HCT116 (cell line): ENCODE measurements around the gene NAGLU. TPM values are rescaled to one million over a fixed set of nuclear protein-coding genes. Genes with fewer than 3 reads are reported as not detected.

ENCODE experiments used
- ATAC-seq: fragments of 200-7000 bp; cut with Tn5 transposase; 2 replicates; pipeline ENCODE4 v1.9.1; 2020; ENCODE audit warnings: mild to moderate bottlenecking, moderate library complexity
- BruUV-seq: library from RNA; stranded (reverse); fragments of 400-500 nt; replicated peaks from 2 replicates; lab custom pipeline; 2021; lab: Mats Ljungman, UMichigan
- CTCF ChIA-PET: fragments of 300-600 bp; sonication (Branson Sonifier 250); formaldehyde crosslinking; loops from one replicate; lab custom pipeline; 2021; ENCODE audit warnings: antibody characterized with exemption; lab: Charles Lee
- POLR2A ChIA-PET: fragments of 300-600, 350-600 bp; sonication (Branson Sonifier 250); formaldehyde crosslinking; loops from one replicate; lab custom pipeline; 2021; ENCODE audit warnings: antibody characterized with exemption; lab: Charles Lee
- RAD21 ChIA-PET, 2 experiments: fragments of 300-600 bp; sonication (Branson Sonifier 250); formaldehyde crosslinking; loops; one replicate each; lab custom pipeline; 2023; ENCODE audit warnings: low total read pairs in 2 of 2; ENCODE audit not compliant: uncharacterized antibody in 2 of 2, unreplicated experiment in 2 of 2, low non-redundant PET in 1 of 2; lab: Charles Lee
- DNase-seq: peaks from one replicate; pipeline ENCODE4 v3.0.0-alpha.2; 2010; ENCODE audit warnings: low read depth, low spot score
- H2AFZ ChIP-seq: fragments of 200-600 bp; shearing (Covaris generic), sonication (generic); 2 replicates; pipeline ENCODE4 v1.6.1; 2017; ENCODE audit warnings: low read depth, mixed run types, mixed read lengths, antibody characterized with exemption, low read length; ENCODE audit not compliant: poor library complexity, severe bottlenecking
- H3K27ac ChIP-seq: 2 replicates; pipeline ENCODE4 v1.5.1; 2012; ENCODE audit warnings: low read depth, low read length
- H3K27me3 ChIP-seq: fragments of 200-600 bp; sonication (generic); 2 replicates; pipeline ENCODE4 v1.6.1; 2016; ENCODE audit warnings: mixed run types, low read length, mixed read lengths; ENCODE audit not compliant: insufficient read depth
- H3K36me3 ChIP-seq, 2 experiments: fragments of 200-500 bp in 1 of 2; fragments of 200-600 bp in 1 of 2; sonication (Bioruptor generic) in 1 of 2; sonication (generic) in 1 of 2; 2 replicates each; pipeline versions ENCODE4 v1.5.1 to v1.6.1; 2014 to 2016; ENCODE audit warnings: low read length in 2 of 2, inconsistent platforms in 1 of 2, mixed read lengths in 1 of 2, mixed run types in 1 of 2; ENCODE audit not compliant: insufficient read depth in 2 of 2, control insufficient read depth in 1 of 2
- H3K4me1 ChIP-seq, 2 experiments: fragments of 200-600 bp in 1 of 2; sonication (generic) in 1 of 2; 2 replicates each; pipeline versions ENCODE4 v1.5.1 to v1.6.1; 2012 to 2017; ENCODE audit warnings: low read length in 2 of 2, inconsistent platforms in 1 of 2, mild to moderate bottlenecking in 1 of 2, mixed read lengths in 1 of 2, mixed run types in 1 of 2, moderate library complexity in 1 of 2; ENCODE audit not compliant: insufficient read depth in 2 of 2, control insufficient read depth in 1 of 2
- H3K4me2 ChIP-seq: fragments of 200-600 bp; sonication (generic); 2 replicates; pipeline ENCODE4 v1.6.1; 2017; ENCODE audit warnings: mixed run types, low read length, mixed read lengths
- H3K4me3 ChIP-seq, 2 experiments: fragments of 200-600 bp in 1 of 2; sonication (generic) in 1 of 2; replicated peaks in 1 of 2; 2 replicates each; pipeline ENCODE4 v1.5.1; 2011 to 2016; ENCODE audit warnings: low read length in 2 of 2, control low read depth in 1 of 2, low read depth in 1 of 2, mild to moderate bottlenecking in 1 of 2, mixed read lengths in 1 of 2, mixed run types in 1 of 2
- H3K79me2 ChIP-seq: fragments of 200-600 bp; sonication (generic); 2 replicates; pipeline ENCODE4 v1.6.1; 2017; ENCODE audit warnings: mild to moderate bottlenecking, mixed run types, low read length, moderate library complexity, mixed read lengths; ENCODE audit not compliant: insufficient read depth
- H3K9ac ChIP-seq: fragments of 200-600 bp; sonication (generic); 2 replicates; pipeline ENCODE4 v1.6.1; 2016; ENCODE audit warnings: low read length, mixed read lengths
- H3K9me2 ChIP-seq: fragments of 200-600 bp; sonication (generic), shearing (Covaris generic); 2 replicates; pipeline ENCODE4 v1.6.1; 2017; ENCODE audit warnings: mixed run types, mild to moderate bottlenecking, moderate library complexity; ENCODE audit not compliant: insufficient read depth
- H3K9me3 ChIP-seq, 2 experiments: fragments of 200-500 bp in 1 of 2; fragments of 200-600 bp in 1 of 2; sonication (Bioruptor generic) in 1 of 2; sonication (generic) in 1 of 2; 2 replicates each; pipeline ENCODE4 v1.6.1; 2014 to 2017; ENCODE audit warnings: low read length in 2 of 2, mixed read lengths in 2 of 2, inconsistent platforms in 1 of 2, low read depth in 1 of 2, mild to moderate bottlenecking in 1 of 2, mixed run types in 1 of 2, moderate library complexity in 1 of 2; ENCODE audit not compliant: control insufficient read depth in 1 of 2, insufficient read depth in 1 of 2
- H4K20me1 ChIP-seq: fragments of 200-600 bp; sonication (generic), shearing (Covaris generic); 2 replicates; pipeline ENCODE4 v1.6.1; 2017; ENCODE audit warnings: mixed run types, mild to moderate bottlenecking, moderate library complexity; ENCODE audit not compliant: insufficient read depth
- CBX3 ChIP-seq: IDR thresholded peaks from 2 replicates; pipeline ENCODE4 v1.6.1; 2012; ENCODE audit warnings: low read depth
- EZH2 ChIP-seq: fragments of 200-600 bp; sonication (generic); IDR thresholded peaks from 2 replicates; pipeline ENCODE4 v1.6.1; 2017; ENCODE audit warnings: antibody characterized with exemption, mixed run types
- EZH2phosphoT487 ChIP-seq: fragments of 200-600 bp; IDR thresholded peaks from 2 replicates; pipeline ENCODE4 v1.6.1; 2018; ENCODE audit warnings: antibody characterized with exemption, borderline replicate concordance
- POLR2A ChIP-seq: IDR thresholded peaks from 2 replicates; pipeline ENCODE4 v1.7.0; 2011; ENCODE audit warnings: borderline replicate concordance; ENCODE audit not compliant: insufficient read depth, insufficient read length; ENCODE audit errors: extremely low read depth
- RAD21 ChIP-seq: IDR thresholded peaks from 2 replicates; pipeline ENCODE4 v1.6.1; 2012; ENCODE audit warnings: low read depth, mild to moderate bottlenecking
- REST ChIP-seq: IDR thresholded peaks from 2 replicates; pipeline ENCODE4 v1.6.1; 2012; ENCODE audit warnings: low read depth
- SIN3A ChIP-seq: IDR thresholded peaks from 2 replicates; pipeline ENCODE4 v1.6.1; 2012; ENCODE audit warnings: low read depth
- SP1 ChIP-seq: IDR thresholded peaks from 2 replicates; pipeline ENCODE4 v1.6.1; 2012; ENCODE audit warnings: low read depth
- TCF7L2 ChIP-seq: IDR thresholded peaks from 2 replicates; pipeline ENCODE4 v1.7.0; 2011; ENCODE audit warnings: borderline replicate concordance, inconsistent platforms; ENCODE audit not compliant: insufficient read depth, insufficient read length; ENCODE audit errors: extremely low read depth
- YY1 ChIP-seq: IDR thresholded peaks from 2 replicates; pipeline ENCODE4 v1.6.1; 2011; ENCODE audit warnings: low read length, low read depth, moderate library complexity, mild to moderate bottlenecking; ENCODE audit not compliant: insufficient replicate concordance; ENCODE audit errors: extremely low read depth
- ZNF274 ChIP-seq: fragments of 200-500 bp; sonication (Bioruptor generic); IDR thresholded peaks from 2 replicates; pipeline ENCODE4 v1.6.1; 2014; ENCODE audit warnings: mild to moderate bottlenecking, low read depth, low read length, inconsistent platforms
- intact Hi-C: fragments of 100-400 bp; cut with micrococcal nuclease; formaldehyde crosslinking; loops from 2 replicates; pipeline ENCODE4 v1.10.0; 2022
- total RNA-seq: library from RNA; stranded (reverse); gene quantifications from one replicate; pipeline ENCODE4 v1.2.1, GENCODE V29; 2021; ENCODE audit not compliant: unreplicated experiment
- TF ChIP-seq, protein P1 (sequence below): IDR thresholded peaks from 2 replicates; pipeline ENCODE4 v1.6.1; 2012
- TF ChIP-seq, protein P2 (sequence below): IDR thresholded peaks from 2 replicates; pipeline ENCODE4 v1.6.1; 2012
- TF ChIP-seq, protein P3 (sequence below), 3 experiments: fragments of 200-600 bp in 1 of 3; sonication (generic) in 1 of 3; IDR thresholded peaks in 2 of 3; conservative IDR thresholded peaks in 1 of 3; 2 replicates each; pipeline ENCODE4 v1.5.1; 2012 to 2017; ENCODE audit warnings: low read depth in 2 of 3, low read length in 2 of 3, antibody characterized with exemption in 1 of 3, borderline replicate concordance in 1 of 3, control low read depth in 1 of 3, mild to moderate bottlenecking in 1 of 3, mixed read lengths in 1 of 3, mixed run types in 1 of 3, moderate library complexity in 1 of 3; ENCODE audit not compliant: insufficient read depth in 1 of 3

NAGLU gene
- total RNA-seq, 1 experiment from 2014 or later = 17.7 TPM

DNA sequence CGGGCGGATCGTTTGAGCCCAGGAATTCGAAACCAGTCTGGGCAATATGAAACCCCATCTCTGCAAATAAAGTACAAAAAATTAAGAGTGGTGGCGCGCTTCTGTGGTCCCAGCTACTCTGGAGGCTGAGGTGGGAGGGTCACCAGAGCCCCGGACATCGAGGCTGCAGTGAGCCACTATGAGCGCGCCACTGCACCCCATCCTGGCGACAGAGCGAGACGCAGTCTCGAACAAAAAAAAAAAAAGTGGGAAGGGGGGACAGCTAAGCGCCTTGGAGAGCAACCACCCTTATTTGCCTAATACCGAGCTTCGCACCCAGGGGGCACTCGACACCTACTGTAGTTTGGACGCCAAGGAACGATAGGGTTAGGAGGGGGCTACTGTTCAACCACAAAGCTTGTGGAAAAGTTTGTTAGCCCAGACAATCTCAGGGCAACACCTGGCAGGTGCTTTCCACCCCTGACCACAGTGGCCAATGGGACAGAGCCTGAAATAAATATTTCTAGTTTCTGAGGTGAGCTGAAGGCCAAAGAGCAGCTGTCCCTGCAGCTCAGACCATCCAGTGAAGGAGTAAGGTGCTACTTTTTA, 42.3 kb downstream of the NAGLU start (continued):
- TF ChIP-seq, protein P1, sequence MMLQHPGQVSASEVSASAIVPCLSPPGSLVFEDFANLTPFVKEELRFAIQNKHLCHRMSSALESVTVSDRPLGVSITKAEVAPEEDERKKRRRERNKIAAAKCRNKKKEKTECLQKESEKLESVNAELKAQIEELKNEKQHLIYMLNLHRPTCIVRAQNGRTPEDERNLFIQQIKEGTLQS = no peak
- TF ChIP-seq TCF7L2 (no peak), POLR2A (no peak), YY1 (no peak), EZH2phosphoT487 (no peak), ZNF274 (no peak), SP1 (no peak), EZH2 (no peak)
- TF ChIP-seq, protein P2, sequence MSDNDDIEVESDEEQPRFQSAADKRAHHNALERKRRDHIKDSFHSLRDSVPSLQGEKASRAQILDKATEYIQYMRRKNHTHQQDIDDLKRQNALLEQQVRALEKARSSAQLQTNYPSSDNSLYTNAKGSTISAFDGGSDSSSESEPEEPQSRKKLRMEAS = no peak; the same call in 1 of the 2 replicates
- TF ChIP-seq, all 23 proteins: peak for 3

GRCh38 chr17:42579794-42580551, 43.9 kb downstream of the NAGLU start:
- no TSS peak for BruUV-seq
- Histone ChIP-seq H3K4me3 (no peak overlapping the region), H3K4me1 (peaks cover 10 to 15% of the 10 kb centered on the region in 2 experiments), H3K36me3 (peaks cover 19 to 29% of the 10 kb centered on the region in 2 experiments; a peak in 3 of 4 replicates), H3K9me3 (no peaks in the 10 kb centered on the region), H3K9me2 (no peaks in the 10 kb centered on the region), H3K79me2 (peaks cover 32% of the 10 kb centered on the region), H3K27me3 (no peaks in the 10 kb centered on the region), H4K20me1 (no peaks in the 10 kb centered on the region), H3K27ac (no peak overlapping the region), H3K4me2 (no peak overlapping the region), H2AFZ (no peak overlapping the region), H3K9ac (no peak overlapping the region)
- CTCF ChIA-PET = interaction anchor here (1.4 to 4.4 kb wide), 4 partner anchors 19 to 183 kb away, joined by 5 to 136 read pairs (median 14); partner anchors contain the start of genes PLEKHH3, RETREG3 and TUBG1
- ATAC-seq (no peak), DNase-seq (no peak)
- POLR2A ChIA-PET = no interaction called here
- RAD21 ChIA-PET = no interaction called here
- intact Hi-C loops = no loop called here
- no peak for TF ChIP-seq ZNF274
- TF ChIP-seq SIN3A = no peak
- no peak for TF ChIP-seq RAD21
- no peak for TF ChIP-seq CBX3
- TF ChIP-seq REST = no peak
- no peak for TF ChIP-seq TCF7L2
- TF ChIP-seq, protein P2 = no peak
- TF ChIP-seq, protein P3, sequence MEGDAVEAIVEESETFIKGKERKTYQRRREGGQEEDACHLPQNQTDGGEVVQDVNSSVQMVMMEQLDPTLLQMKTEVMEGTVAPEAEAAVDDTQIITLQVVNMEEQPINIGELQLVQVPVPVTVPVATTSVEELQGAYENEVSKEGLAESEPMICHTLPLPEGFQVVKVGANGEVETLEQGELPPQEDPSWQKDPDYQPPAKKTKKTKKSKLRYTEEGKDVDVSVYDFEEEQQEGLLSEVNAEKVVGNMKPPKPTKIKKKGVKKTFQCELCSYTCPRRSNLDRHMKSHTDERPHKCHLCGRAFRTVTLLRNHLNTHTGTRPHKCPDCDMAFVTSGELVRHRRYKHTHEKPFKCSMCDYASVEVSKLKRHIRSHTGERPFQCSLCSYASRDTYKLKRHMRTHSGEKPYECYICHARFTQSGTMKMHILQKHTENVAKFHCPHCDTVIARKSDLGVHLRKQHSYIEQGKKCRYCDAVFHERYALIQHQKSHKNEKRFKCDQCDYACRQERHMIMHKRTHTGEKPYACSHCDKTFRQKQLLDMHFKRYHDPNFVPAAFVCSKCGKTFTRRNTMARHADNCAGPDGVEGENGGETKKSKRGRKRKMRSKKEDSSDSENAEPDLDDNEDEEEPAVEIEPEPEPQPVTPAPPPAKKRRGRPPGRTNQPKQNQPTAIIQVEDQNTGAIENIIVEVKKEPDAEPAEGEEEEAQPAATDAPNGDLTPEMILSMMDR (IDR thresholded peaks at IDR 0.05 in 2 of 3, conservative IDR thresholded peaks at IDR 0.05 in 1 of 3; ENCODE audit: borderline replicate concordance in 1 of 3, insufficient read depth in 1 of 3, low read depth in 2 of 3, low read length in 2 of 3) = no peak
- no peak for TF ChIP-seq EZH2phosphoT487
